HG03457 (cell line): Measurements from ENCODE around the gene SCARF1.

Experiments used
- ATAC-seq: cut with Tn5 transposase; IDR thresholded peaks from one replicate; pipeline ENCODE4 v1.9.1; 2021; ENCODE audit warnings: moderate number of reproducible peaks; ENCODE audit not compliant: unreplicated experiment

The SCARF1 gene

GRCh38 chr17:1648173-1648962 lies 2.8 kb upstream of the SCARF1 start:
- no peak for ATAC-seq

- no peak for ATAC-seq
These were observed 2.3 kb upstream of the SCARF1 start for GRCh38 chr17:1647802-1648171.

GRCh38 chr17:1646199-1646875 lies 805 bp upstream of the SCARF1 start:
- no peak for ATAC-seq

GRCh38 chr17:1644493-1645206 lies 882 bp downstream of the SCARF1 start:
- no peak for ATAC-seq

GRCh38 chr17:1643999-1644492 lies 1.5 kb downstream of the SCARF1 start:
- ATAC-seq: no peak

- ATAC-seq: no peak
These were observed 2.1 kb downstream of the SCARF1 start for GRCh38 chr17:1643293-1643998.

GRCh38 chr17:1641065-1641403 lies 4.5 kb downstream of the SCARF1 start:
- no peak for ATAC-seq

GRCh38 chr17:1640329-1641064 lies 5.0 kb downstream of the SCARF1 start:
- no peak for ATAC-seq

GRCh38 chr17:1639549-1640180 lies 5.9 kb downstream of the SCARF1 start:
- no peak for ATAC-seq

GRCh38 chr17:1638624-1639300 lies 6.8 kb downstream of the SCARF1 start:
- ATAC-seq: no peak

- no peak for ATAC-seq
These were observed 7.4 kb downstream of the SCARF1 start for GRCh38 chr17:1638171-1638590.

- ATAC-seq: no peak
These were observed 8.7 kb downstream of the SCARF1 start for GRCh38 chr17:1636732-1637285.

GRCh38 chr17:1635675-1636465 lies 9.7 kb downstream of the SCARF1 start:
- no peak for ATAC-seq

- no peak for ATAC-seq
These were observed 10.5 kb downstream of the SCARF1 start for GRCh38 chr17:1634841-1635650.

- no peak for ATAC-seq
These were observed 14.9 kb downstream of the SCARF1 start for GRCh38 chr17:1630662-1631061.

- no peak for ATAC-seq
These were observed 15.8 kb downstream of the SCARF1 start for GRCh38 chr17:1629504-1630310.
